A673 (cell line): ENCODE results near the gene KLK15. TPM values are rescaled to one million over a fixed set of nuclear protein-coding genes. Genes with fewer than 3 reads are reported as not detected.

Source experiments
- Bru-seq: library from RNA; stranded (reverse); fragments of 400-500 nt; gene quantifications from one replicate; lab custom pipeline; 2021; lab: Mats Ljungman, UMichigan
- BruChase-seq, 2 experiments: library from RNA; stranded (reverse); fragments of 400-500 nt; gene quantifications; one replicate each; lab custom pipeline; 2021; lab: Mats Ljungman, UMichigan
- BruUV-seq: library from RNA; stranded (reverse); fragments of 400-500 nt; replicated peaks from 2 replicates; lab custom pipeline; 2021; lab: Mats Ljungman, UMichigan
- CTCF ChIA-PET: fragments of 300-600 bp; sonication (Branson Sonifier 250); formaldehyde crosslinking; loops from one replicate; lab custom pipeline; 2022; ENCODE audit warnings: antibody characterized with exemption; lab: Charles Lee
- POLR2A ChIA-PET: fragments of 300-600 bp; sonication (Branson Sonifier 250); formaldehyde crosslinking; loops from one replicate; lab custom pipeline; 2022; ENCODE audit warnings: antibody characterized with exemption; ENCODE audit not compliant: low non-redundant PET; lab: Charles Lee
- DNase-seq: peaks from one replicate; pipeline ENCODE4 v3.0.0-alpha.2; 2015; ENCODE audit warnings: low spot score
- H3K27ac ChIP-seq: fragments of 200-600 bp; sonication (generic); 2 replicates; pipeline ENCODE4 v1.5.1; 2016; ENCODE audit warnings: mixed run types, low read depth, mild to moderate bottlenecking, mixed read lengths, antibody characterized with exemption, low read length; ENCODE audit not compliant: poor library complexity, severe bottlenecking
- H3K27me3 ChIP-seq: fragments of 200-600 bp; sonication (generic); replicated peaks from 2 replicates; pipeline ENCODE4 v1.6.1; 2017; ENCODE audit warnings: mixed run types, low read depth, mild to moderate bottlenecking, mixed read lengths, antibody characterized with exemption, low read length; ENCODE audit not compliant: insufficient read depth, poor library complexity
- H3K36me3 ChIP-seq: fragments of 200-600 bp; sonication (generic); 2 replicates; pipeline ENCODE4 v1.6.1; 2016; ENCODE audit warnings: mixed run types, mild to moderate bottlenecking, mixed read lengths, antibody characterized with exemption, low read length; ENCODE audit not compliant: insufficient read depth, poor library complexity, severe bottlenecking
- H3K4me1 ChIP-seq: fragments of 200-600 bp; sonication (generic); 2 replicates; pipeline ENCODE4 v1.6.1; 2017; ENCODE audit warnings: mixed run types, mild to moderate bottlenecking, mixed read lengths, antibody characterized with exemption, low read length; ENCODE audit not compliant: insufficient read depth, poor library complexity, severe bottlenecking
- H3K4me3 ChIP-seq: fragments of 200-600 bp; sonication (generic); 2 replicates; pipeline ENCODE4 v1.5.1; 2016; ENCODE audit warnings: low read depth, mixed run types, mild to moderate bottlenecking, mixed read lengths, low read length; ENCODE audit not compliant: poor library complexity, severe bottlenecking
- H3K9me3 ChIP-seq: fragments of 200-600 bp; sonication (generic); 2 replicates; pipeline ENCODE4 v1.6.1; 2016; ENCODE audit warnings: mixed run types, low read depth, mild to moderate bottlenecking, mixed read lengths, antibody characterized with exemption, low read length; ENCODE audit not compliant: poor library complexity, severe bottlenecking
- EZH2 ChIP-seq: fragments of 200-600 bp; sonication (generic); IDR thresholded peaks from 2 replicates; pipeline ENCODE4 v1.6.1; 2017; ENCODE audit warnings: borderline replicate concordance, low read depth, mild to moderate bottlenecking, mixed read lengths, antibody characterized with exemption, low read length; ENCODE audit not compliant: poor library complexity, severe bottlenecking
- intact Hi-C: fragments of 100-400 bp; cut with micrococcal nuclease; formaldehyde crosslinking; loops from one replicate; pipeline ENCODE4 v1.10.0; 2022; ENCODE audit not compliant: unreplicated experiment
- long read RNA-seq: library from polyadenylated mRNA; stranded (forward); transcript quantifications from one replicate; pipeline ENCODE4 v2.0.0, GENCODE V29; 2022
- total RNA-seq: library from RNA; stranded (reverse); gene quantifications from 2 replicates; pipeline ENCODE4 v1.2.3, GENCODE V29; 2021
- TF ChIP-seq, protein P1 (sequence below): fragments of 300-800, 200-600 bp; sonication (generic); conservative IDR thresholded peaks from 2 replicates; pipeline ENCODE4 v1.5.1; 2017; ENCODE audit warnings: low read depth, mild to moderate bottlenecking, antibody characterized with exemption, low read length, moderate library complexity, mixed read lengths

The KLK15 gene, protein sequence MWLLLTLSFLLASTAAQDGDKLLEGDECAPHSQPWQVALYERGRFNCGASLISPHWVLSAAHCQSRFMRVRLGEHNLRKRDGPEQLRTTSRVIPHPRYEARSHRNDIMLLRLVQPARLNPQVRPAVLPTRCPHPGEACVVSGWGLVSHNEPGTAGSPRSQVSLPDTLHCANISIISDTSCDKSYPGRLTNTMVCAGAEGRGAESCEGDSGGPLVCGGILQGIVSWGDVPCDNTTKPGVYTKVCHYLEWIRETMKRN
- not detected in 2 replicates for total RNA-seq
- Bru-seq, nascent RNA = not detected
- BruChase-seq, experiment 1, labeled RNA remaining after a 2-hour chase = percentile 7 among the genes with signal in this experiment
- BruChase-seq, experiment 2, labeled RNA remaining after a 6-hour chase = percentile 7 among the genes with signal in this experiment
- long read RNA-seq = 0 reads

DNA sequence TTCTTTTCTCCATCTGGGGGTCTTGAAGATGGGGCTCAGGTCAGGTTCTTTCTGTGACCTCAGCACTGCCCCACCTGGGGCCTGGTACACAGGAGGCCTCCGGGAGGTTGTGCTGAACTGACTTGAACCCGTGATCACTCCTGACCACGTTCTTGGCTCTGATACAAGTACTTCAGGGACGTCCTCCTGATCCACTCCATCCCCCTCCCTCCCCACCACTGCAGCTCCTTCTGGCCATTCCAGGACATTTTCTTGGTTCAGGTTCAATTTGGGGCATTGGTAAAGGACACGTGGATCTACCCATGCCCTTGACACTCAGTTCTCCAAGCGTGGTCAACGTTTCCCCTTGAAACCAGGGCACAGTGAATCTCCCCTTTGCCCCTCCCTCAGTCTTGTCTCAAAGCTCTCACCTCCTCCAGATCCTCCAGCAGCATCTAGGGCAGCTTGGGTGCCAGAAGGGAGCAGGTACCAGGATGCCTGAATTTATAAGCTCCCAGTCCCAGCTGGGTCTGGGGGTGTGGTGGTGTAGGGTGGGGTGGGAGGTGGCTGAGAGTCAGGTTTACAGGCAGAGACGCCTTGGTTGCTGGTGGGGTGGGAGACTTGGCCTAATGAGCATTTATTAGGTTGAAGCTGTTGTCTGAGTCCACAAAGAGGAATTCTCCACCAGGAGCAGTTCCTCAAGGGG, at the start of gene KLK15:
Gene KLK15, minus strand, starts transcription at position 458 of the 685 bp plus-strand sequence. CDS start 2,082 bp downstream, outside the sequence.
- peaks cover 3% of the 10 kb centered on the region for H3K4me1 ChIP-seq
- no peak for TF ChIP-seq EZH2
- TF ChIP-seq, protein P1, sequence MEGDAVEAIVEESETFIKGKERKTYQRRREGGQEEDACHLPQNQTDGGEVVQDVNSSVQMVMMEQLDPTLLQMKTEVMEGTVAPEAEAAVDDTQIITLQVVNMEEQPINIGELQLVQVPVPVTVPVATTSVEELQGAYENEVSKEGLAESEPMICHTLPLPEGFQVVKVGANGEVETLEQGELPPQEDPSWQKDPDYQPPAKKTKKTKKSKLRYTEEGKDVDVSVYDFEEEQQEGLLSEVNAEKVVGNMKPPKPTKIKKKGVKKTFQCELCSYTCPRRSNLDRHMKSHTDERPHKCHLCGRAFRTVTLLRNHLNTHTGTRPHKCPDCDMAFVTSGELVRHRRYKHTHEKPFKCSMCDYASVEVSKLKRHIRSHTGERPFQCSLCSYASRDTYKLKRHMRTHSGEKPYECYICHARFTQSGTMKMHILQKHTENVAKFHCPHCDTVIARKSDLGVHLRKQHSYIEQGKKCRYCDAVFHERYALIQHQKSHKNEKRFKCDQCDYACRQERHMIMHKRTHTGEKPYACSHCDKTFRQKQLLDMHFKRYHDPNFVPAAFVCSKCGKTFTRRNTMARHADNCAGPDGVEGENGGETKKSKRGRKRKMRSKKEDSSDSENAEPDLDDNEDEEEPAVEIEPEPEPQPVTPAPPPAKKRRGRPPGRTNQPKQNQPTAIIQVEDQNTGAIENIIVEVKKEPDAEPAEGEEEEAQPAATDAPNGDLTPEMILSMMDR = no peak
- H3K4me3 ChIP-seq = no peak within 1 kb of the TSS
- no peak for DNase-seq
- no peak within 1 kb of the TSS for H3K27ac ChIP-seq
- H3K36me3 ChIP-seq = no peaks in the 10 kb centered on the region
- ChIA-PET CTCF (no interaction called here), POLR2A (no interaction called here)
- no peaks in the 10 kb centered on the region for H3K9me3 ChIP-seq
- intact Hi-C loops = no loop called here
- BruUV-seq = no TSS peak
- no peaks in the 10 kb centered on the region for H3K27me3 ChIP-seq

DNA sequence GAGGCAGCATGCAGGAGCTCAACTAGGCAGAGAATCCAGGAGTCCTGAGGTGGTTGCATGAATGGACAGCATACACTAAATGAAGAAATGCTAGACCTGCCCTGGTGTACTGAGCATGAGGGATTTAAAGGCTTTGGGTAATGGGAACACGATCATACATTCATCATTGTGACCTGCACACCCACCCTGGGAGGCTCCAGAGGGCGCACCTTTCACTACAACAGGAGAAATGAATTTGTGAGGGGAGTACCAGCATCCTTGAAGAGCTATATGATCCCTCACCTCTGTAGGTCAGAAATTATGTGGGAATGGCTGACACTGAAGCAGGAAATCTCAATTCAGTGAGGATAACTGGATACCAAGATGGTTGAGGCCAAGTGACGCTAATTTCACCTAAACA, 48.8 kb upstream of the KLK15 start:
- intact Hi-C loops = no loop called here
- DNase-seq = no peak
- BruUV-seq = no TSS peak
- H3K27ac ChIP-seq = no peak overlapping the region
- H3K36me3 ChIP-seq = no peaks in the 10 kb centered on the region
- peaks cover 82% of the 10 kb centered on the region for H3K27me3 ChIP-seq
- no peak for TF ChIP-seq EZH2
- TF ChIP-seq, protein P1 = peak; percentile 18; the same call in 1 of the 2 replicates
- no peaks in the 10 kb centered on the region for H3K9me3 ChIP-seq
- ChIA-PET POLR2A (no interaction called here), CTCF (no interaction called here)
- no peak overlapping the region for H3K4me3 ChIP-seq
- no peaks in the 10 kb centered on the region for H3K4me1 ChIP-seq

DNA sequence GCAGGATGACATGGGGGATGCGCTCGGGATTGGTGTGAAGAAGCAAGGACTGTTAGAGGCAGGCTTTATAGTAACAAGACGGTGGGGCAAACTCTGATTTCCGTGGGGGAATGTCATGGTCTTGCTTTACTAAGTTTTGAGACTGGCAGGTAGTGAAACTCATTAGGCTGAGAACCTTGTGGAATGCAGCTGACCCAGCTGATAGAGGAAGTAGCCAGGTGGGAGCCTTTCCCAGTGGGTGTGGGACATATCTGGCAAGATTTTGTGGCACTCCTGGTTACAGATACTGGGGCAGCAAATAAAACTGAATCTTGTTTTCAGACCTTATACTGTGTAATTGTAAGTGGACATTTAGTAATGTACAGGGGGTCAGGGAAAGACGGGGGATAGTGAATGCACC, 46.9 kb upstream of the KLK15 start:
- Histone ChIP-seq H3K36me3 (no peaks in the 10 kb centered on the region), H3K9me3 (no peaks in the 10 kb centered on the region), H3K4me3 (no peak overlapping the region), H3K27me3 (peaks cover 84% of the 10 kb centered on the region), H3K27ac (no peak overlapping the region), H3K4me1 (no peaks in the 10 kb centered on the region)
- POLR2A ChIA-PET = no interaction called here
- no TSS peak for BruUV-seq
- DNase-seq = no peak
- CTCF ChIA-PET = no interaction called here
- TF ChIP-seq, protein P1 = no peak
- no peak for TF ChIP-seq EZH2
- intact Hi-C loops = no loop called here
